ENCODE results near the gene SCN8A.
"Not testable (repeated sequence)": the region's sequence is repeated elsewhere in the genome, so short reads cannot be mapped to it uniquely, and the experiment has no call there.

The SCN8A gene

GRCh38 chr12:51755251-51755650 is 164.2 kb downstream of the SCN8A start:
- no peak for DNase-seq (ENCODE audit: extremely low read depth in 1 of 2, low read depth in 1 of 2)

- DNase-seq (ENCODE audit: extremely low read depth in 1 of 2, low read depth in 1 of 2) = no peak
Observed at GRCh38 chr12:51759175-51759574, 168.1 kb downstream of the SCN8A start.

- DNase-seq (ENCODE audit: extremely low read depth in 1 of 2, low read depth in 1 of 2) = no peak
Observed at GRCh38 chr12:51759695-51760094, 168.7 kb downstream of the SCN8A start.

- no peak for DNase-seq (ENCODE audit: extremely low read depth in 1 of 2, low read depth in 1 of 2)
Observed at GRCh38 chr12:51760231-51760630, 169.2 kb downstream of the SCN8A start.

GRCh38 chr12:51763743-51764142 is 172.7 kb downstream of the SCN8A start:
- no peak for DNase-seq (ENCODE audit: extremely low read depth in 1 of 2, low read depth in 1 of 2)

- no peak for DNase-seq (ENCODE audit: extremely low read depth in 1 of 2, low read depth in 1 of 2)
Observed at GRCh38 chr12:51766067-51766676, 175.1 kb downstream of the SCN8A start.

GRCh38 chr12:51771008-51771407 is 180.0 kb downstream of the SCN8A start:
- no peak for DNase-seq (ENCODE audit: extremely low read depth in 1 of 2, low read depth in 1 of 2)

- no peak for DNase-seq (ENCODE audit: extremely low read depth in 1 of 2, low read depth in 1 of 2)
Observed at GRCh38 chr12:51773145-51773869, 182.3 kb downstream of the SCN8A start.

GRCh38 chr12:51774933-51775332 is 183.9 kb downstream of the SCN8A start:
- no peak for DNase-seq (ENCODE audit: extremely low read depth in 1 of 2, low read depth in 1 of 2)

GRCh38 chr12:51777457-51777856 is 186.4 kb downstream of the SCN8A start:
- no peak for DNase-seq (ENCODE audit: extremely low read depth in 1 of 2, low read depth in 1 of 2)

GRCh38 chr12:51777973-51778372 is 186.9 kb downstream of the SCN8A start:
- no peak for DNase-seq (ENCODE audit: extremely low read depth in 1 of 2, low read depth in 1 of 2)

- no peak for DNase-seq (ENCODE audit: extremely low read depth in 1 of 2, low read depth in 1 of 2)
Observed at GRCh38 chr12:51779876-51780275, 188.8 kb downstream of the SCN8A start.

- no peak for DNase-seq (ENCODE audit: extremely low read depth in 1 of 2, low read depth in 1 of 2)
Observed at GRCh38 chr12:51784688-51785087, 193.7 kb downstream of the SCN8A start.

GRCh38 chr12:51785906-51786305 is 194.9 kb downstream of the SCN8A start:
- no peak for DNase-seq (ENCODE audit: extremely low read depth in 1 of 2, low read depth in 1 of 2)

- no peak for DNase-seq (ENCODE audit: extremely low read depth in 1 of 2, low read depth in 1 of 2)
Observed at GRCh38 chr12:51788876-51789275, 197.8 kb downstream of the SCN8A start.

GRCh38 chr12:51792417-51792816 is 201.4 kb downstream of the SCN8A start:
- no peak for DNase-seq (ENCODE audit: extremely low read depth in 1 of 2, low read depth in 1 of 2)

- no peak for DNase-seq (ENCODE audit: extremely low read depth in 1 of 2, low read depth in 1 of 2)
Observed at GRCh38 chr12:51793201-51793600, 202.2 kb downstream of the SCN8A start.

- no peak for DNase-seq (ENCODE audit: extremely low read depth in 1 of 2, low read depth in 1 of 2)
Observed at GRCh38 chr12:51797301-51797700, 206.3 kb downstream of the SCN8A start.

- DNase-seq (ENCODE audit: extremely low read depth in 1 of 2, low read depth in 1 of 2) = not testable (repeated sequence)
Observed at GRCh38 chr12:51798051-51798450, 207.0 kb downstream of the SCN8A start.

- DNase-seq (ENCODE audit: extremely low read depth in 1 of 2, low read depth in 1 of 2) = no peak
Observed at GRCh38 chr12:51798501-51798900, 207.5 kb downstream of the SCN8A start.

GRCh38 chr12:51801027-51801426 is 210.0 kb downstream of the SCN8A start:
- DNase-seq (ENCODE audit: extremely low read depth in 1 of 2, low read depth in 1 of 2) = no peak

- DNase-seq (ENCODE audit: extremely low read depth in 1 of 2, low read depth in 1 of 2) = no peak
Observed at GRCh38 chr12:51806896-51807295, 215.9 kb downstream of the SCN8A start.

GRCh38 chr12:51809193-51809592 is 218.2 kb downstream of the SCN8A start:
- no peak for DNase-seq (ENCODE audit: extremely low read depth in 1 of 2, low read depth in 1 of 2)
